Vagina (tissue), 2 donors: Measurements from ENCODE around the gene NPDC1.

ENCODE experiments used
- CTCF ChIP-seq, 3 experiments: fragments of 450-650 bp in 2 of 3; fragments of 200-600 bp in 1 of 3; sonication (generic) in 1 of 3; IDR thresholded peaks; one replicate each; pipeline ENCODE4 v1.5.1; 2017 to 2019; ENCODE audit warnings: antibody characterized with exemption in 3 of 3, mild to moderate bottlenecking in 2 of 3, moderate library complexity in 2 of 3
- POLR2A ChIP-seq, 2 donors: fragments of 450-650 bp; IDR thresholded peaks; one replicate each; pipeline ENCODE4 v1.6.1; 2017; ENCODE audit warnings: antibody characterized with exemption in 2 of 2, mild to moderate bottlenecking in 2 of 2, moderate library complexity in 2 of 2

GRCh38 chr9:137021979-137022661 lies 23.9 kb downstream of the NPDC1 start:
- TF ChIP-seq CTCF (IDR thresholded peaks at IDR 0.05) (no peak), POLR2A (IDR thresholded peaks at IDR 0.05) (no peak)
